ENCODE data around the gene GNB1. TPM values are rescaled to one million over a fixed set of nuclear protein-coding genes. Genes with fewer than 3 reads are reported as not detected.

GNB1 gene
- total and polyA plus RNA-seq, 10 of the 15 experiments (the other 5 are each of a cell fraction or from before 2014, with no cell fraction given): 23.0 to 392 (median 93.9) TPM

DNA sequence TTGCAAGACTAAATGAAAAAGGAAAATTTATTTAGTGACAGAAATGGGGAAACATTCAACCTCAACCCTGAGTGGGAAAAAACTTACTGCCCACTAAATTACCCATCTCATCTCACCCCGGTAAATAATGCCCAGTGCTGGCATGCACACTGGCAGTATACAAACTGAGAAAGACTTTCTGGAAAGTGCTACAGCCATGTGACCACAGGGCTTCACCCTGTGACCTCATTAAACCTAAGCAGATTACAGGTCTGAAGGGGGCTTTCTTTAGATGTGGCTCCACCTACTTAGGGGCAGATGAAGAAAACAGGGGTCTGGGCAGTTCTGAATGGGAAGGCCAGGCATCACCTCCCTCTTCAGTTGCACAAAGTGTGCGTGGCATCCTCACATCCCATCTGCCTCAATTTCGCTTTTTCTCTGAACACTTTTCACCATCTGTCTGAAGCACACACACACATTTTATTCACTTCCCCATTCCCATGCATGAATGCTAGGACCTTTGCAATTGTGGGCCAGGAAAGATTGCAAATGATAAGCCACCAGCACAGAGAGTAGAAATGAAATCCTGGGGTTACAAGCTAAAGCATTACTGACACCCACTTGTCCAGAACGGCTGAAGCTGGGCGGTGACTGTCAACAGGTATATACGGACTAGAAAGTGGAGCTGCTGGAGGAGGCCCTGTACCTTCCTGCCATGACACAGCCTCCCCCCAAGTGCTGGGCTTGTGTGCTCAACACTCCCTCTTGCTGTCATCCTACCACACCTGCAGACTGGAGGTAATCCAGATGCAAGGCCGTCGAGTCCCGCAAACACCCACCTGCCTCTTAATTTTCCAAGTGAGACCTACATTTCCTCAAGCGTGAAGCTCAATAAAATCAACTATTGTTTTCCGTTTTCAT lies 115.3 kb downstream of the GNB1 start (continued):
- TF ChIP-seq, protein P1, sequence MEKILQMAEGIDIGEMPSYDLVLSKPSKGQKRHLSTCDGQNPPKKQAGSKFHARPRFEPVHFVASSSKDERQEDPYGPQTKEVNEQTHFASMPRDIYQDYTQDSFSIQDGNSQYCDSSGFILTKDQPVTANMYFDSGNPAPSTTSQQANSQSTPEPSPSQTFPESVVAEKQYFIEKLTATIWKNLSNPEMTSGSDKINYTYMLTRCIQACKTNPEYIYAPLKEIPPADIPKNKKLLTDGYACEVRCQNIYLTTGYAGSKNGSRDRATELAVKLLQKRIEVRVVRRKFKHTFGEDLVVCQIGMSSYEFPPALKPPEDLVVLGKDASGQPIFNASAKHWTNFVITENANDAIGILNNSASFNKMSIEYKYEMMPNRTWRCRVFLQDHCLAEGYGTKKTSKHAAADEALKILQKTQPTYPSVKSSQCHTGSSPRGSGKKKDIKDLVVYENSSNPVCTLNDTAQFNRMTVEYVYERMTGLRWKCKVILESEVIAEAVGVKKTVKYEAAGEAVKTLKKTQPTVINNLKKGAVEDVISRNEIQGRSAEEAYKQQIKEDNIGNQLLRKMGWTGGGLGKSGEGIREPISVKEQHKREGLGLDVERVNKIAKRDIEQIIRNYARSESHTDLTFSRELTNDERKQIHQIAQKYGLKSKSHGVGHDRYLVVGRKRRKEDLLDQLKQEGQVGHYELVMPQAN (conservative IDR thresholded peaks at IDR 0.05): no peak
- TF ChIP-seq MAX (IDR thresholded peaks at IDR 0.05; ENCODE audit: low read depth, low read length): no peak
- peak; percentile 34; the same call in 1 of the 2 replicates for TF ChIP-seq POLR2AphosphoS5 (IDR thresholded peaks at IDR 0.05; ENCODE audit: low read length)
- TF ChIP-seq MXI1 (IDR thresholded peaks at IDR 0.05; ENCODE audit: low read depth, low read length): 0 out of 2 replicates have a peak, but pooled peaks have one; percentile 7
- TF ChIP-seq FOS (IDR thresholded peaks at IDR 0.05; ENCODE audit: borderline replicate concordance, extremely low read depth, insufficient read length): no peak
- TF ChIP-seq TCF3 (IDR thresholded peaks at IDR 0.05; ENCODE audit: borderline replicate concordance, insufficient read depth, low read depth, low read length): no peak
- no peak for TF ChIP-seq CREB1 (IDR thresholded peaks at IDR 0.05; ENCODE audit: low read depth)
- TF ChIP-seq, protein P2, sequence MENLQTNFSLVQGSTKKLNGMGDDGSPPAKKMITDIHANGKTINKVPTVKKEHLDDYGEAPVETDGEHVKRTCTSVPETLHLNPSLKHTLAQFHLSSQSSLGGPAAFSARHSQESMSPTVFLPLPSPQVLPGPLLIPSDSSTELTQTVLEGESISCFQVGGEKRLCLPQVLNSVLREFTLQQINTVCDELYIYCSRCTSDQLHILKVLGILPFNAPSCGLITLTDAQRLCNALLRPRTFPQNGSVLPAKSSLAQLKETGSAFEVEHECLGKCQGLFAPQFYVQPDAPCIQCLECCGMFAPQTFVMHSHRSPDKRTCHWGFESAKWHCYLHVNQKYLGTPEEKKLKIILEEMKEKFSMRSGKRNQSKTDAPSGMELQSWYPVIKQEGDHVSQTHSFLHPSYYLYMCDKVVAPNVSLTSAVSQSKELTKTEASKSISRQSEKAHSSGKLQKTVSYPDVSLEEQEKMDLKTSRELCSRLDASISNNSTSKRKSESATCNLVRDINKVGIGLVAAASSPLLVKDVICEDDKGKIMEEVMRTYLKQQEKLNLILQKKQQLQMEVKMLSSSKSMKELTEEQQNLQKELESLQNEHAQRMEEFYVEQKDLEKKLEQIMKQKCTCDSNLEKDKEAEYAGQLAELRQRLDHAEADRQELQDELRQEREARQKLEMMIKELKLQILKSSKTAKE (IDR thresholded peaks at IDR 0.05; ENCODE audit: low read depth, poor library complexity, severe bottlenecking): peak; percentile 12
- no peak for TF ChIP-seq MLLT1 (IDR thresholded peaks at IDR 0.05)
- no peak for TF ChIP-seq SRF (IDR thresholded peaks at IDR 0.05; ENCODE audit: low read depth in 2 of 2, low read length in 2 of 2)
- TF ChIP-seq PAX5 (IDR thresholded peaks at IDR 0.05; ENCODE audit: borderline replicate concordance, low read depth, low read length): no peak
- no peak for TF ChIP-seq ZNF24 (IDR thresholded peaks at IDR 0.05)
- no peak for TF ChIP-seq BCL11A (IDR thresholded peaks at IDR 0.05; ENCODE audit: low read depth, low read length)
- TF ChIP-seq CBFB (IDR thresholded peaks at IDR 0.05; ENCODE audit: low read depth): no peak
- no peak for TF ChIP-seq ZNF384 (IDR thresholded peaks at IDR 0.05; ENCODE audit: borderline replicate concordance, low read depth, low read length)
- no peak for TF ChIP-seq ZZZ3 (IDR thresholded peaks at IDR 0.05; ENCODE audit: control insufficient read depth, insufficient read length, low read depth)
- peak; percentile 86 for TF ChIP-seq SPI1 (IDR thresholded peaks at IDR 0.05; ENCODE audit: borderline replicate concordance, insufficient read depth, low read depth, low read length)
- TF ChIP-seq ZNF207 (IDR thresholded peaks at IDR 0.05; ENCODE audit: borderline replicate concordance): no peak
- TF ChIP-seq NFYA (IDR thresholded peaks at IDR 0.05; ENCODE audit: borderline replicate concordance, low read depth, low read length): no peak
- no peak for TF ChIP-seq KLF5 (IDR thresholded peaks at IDR 0.05; ENCODE audit: partially characterized antibody)

All from GM12878 (cell line).